Skin of body (tissue), 2 donors: ENCODE results near the gene FGGY. TPM values are rescaled to one million over a fixed set of nuclear protein-coding genes. Genes with fewer than 3 reads are reported as not detected.

Experiments used
- DNase-seq: peaks from one replicate; lab custom pipeline; 2025; lab: John Stamatoyannopoulos, UW
- total RNA-seq: library from RNA; depleted of rRNA; stranded (reverse); fragments of >200 nt; gene quantifications from one replicate; pipeline ENCODE4 v1.2.3, GENCODE V29; 2014

Gene FGGY
- total RNA-seq, 1 donor from 2014 or later, result 24.9 TPM

DNA sequence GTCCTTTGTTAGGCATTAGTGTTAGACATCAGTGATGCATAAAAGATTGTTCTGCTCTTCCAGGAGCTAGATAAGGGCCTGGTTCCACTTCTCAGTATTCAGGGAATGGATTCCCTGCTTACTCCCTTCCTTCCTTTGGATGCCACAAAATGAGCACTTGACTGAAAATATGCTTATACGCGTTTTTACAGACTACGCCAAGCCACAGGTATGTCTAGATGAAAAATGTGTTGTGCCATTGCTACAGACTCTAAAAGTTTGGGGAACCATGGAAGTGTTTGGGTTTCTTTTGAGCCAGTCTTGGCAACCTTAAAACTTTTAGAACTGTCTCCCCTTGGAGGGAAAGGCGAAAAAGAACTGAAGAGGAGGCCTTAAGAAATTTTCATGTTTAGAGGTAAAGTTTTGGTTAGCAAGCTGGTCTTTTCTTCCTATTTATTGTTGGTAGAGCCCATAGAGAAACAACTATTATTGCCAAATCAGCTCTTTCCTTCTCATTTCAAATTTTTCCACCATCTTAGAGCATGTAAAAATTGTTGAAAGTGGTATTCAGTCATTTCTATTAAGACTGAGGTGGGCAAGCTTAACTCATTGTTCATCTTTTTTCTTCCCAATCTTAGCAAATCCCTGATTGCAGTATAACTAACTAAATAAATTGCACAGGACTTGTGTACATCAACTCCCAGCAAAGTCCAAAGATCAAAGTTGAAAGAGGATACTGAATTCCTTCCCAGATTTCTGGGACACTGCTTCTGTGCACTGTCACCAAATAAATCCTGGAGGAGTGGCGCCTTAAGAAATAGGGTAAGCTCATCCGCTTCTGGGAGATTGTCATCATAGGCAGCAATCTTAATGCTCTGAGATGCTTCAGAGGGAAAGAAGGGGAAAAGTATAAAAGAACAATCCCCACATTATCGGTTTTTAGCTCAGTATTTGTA, 18.9 kb downstream of the FGGY start:
- DNase-seq, result no peak

DNA sequence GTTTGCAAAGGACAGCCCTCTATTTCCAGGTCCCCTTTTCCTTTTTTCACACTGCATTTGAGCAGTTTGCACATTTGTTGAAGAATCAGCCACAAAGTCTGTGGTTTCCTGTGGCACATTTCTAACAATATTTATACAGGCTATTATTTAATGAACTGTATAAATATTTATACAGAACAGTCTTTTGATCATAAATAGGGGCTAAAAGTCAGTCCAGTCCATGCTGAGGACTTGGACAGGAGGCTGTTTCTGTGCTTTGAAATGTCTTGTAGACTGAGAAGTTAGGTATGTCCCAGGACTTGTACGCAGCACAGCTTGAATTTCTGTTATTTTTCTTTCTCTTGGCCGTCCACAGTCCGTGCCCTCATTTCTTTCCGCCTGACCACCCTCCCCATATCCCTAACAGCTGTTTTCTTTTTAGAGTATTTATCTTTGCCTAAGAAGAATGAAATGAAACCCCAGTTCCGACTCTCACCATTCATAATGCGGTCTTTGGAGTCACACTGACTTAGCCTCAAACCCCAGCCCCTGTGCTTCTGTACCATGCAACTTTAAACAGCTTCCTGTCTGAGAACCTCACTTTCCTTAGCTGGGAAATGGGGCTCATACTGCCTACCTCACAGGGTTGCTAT, 19.7 kb downstream of the FGGY start:
- DNase-seq, result no peak

DNA sequence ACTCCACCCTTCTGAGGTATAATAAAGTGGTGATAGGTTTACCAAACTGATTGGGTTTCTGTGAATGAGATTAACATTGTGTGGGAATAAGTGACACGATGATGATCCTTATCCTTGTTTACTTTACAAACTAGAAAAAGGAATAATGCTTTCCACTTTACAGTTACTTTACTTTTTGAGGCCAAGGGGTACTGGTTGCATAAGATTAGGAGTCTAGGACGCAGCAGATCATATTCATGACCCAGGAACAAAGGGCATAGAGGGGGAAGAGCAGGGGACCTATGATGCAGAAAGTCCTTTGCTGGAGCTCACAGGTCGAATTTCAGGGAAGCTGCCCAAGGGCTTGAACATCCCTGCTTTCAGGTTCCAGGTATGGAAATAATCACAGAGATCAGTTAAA, 20.4 kb downstream of the FGGY start:
- no peak for DNase-seq

DNA sequence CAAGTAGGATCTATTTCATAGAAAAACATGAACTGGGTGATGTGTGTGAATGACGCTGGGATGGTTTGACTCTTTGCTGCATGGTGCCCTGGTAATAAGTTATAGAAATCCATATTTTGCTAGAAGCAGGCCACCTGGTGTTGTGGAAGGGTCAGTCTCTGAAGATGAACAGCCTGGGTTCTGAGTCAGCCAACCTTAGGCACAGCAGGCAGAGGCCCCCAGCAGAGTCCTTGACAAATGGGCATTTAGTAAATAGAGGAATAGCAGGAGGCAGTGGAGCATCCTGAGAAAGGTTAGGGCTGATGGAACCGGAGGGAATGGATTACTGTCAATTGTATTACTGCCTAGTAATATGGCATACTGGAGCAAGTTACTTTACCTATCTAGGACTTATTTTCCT, 20.9 kb downstream of the FGGY start:
- DNase-seq, result no peak

DNA sequence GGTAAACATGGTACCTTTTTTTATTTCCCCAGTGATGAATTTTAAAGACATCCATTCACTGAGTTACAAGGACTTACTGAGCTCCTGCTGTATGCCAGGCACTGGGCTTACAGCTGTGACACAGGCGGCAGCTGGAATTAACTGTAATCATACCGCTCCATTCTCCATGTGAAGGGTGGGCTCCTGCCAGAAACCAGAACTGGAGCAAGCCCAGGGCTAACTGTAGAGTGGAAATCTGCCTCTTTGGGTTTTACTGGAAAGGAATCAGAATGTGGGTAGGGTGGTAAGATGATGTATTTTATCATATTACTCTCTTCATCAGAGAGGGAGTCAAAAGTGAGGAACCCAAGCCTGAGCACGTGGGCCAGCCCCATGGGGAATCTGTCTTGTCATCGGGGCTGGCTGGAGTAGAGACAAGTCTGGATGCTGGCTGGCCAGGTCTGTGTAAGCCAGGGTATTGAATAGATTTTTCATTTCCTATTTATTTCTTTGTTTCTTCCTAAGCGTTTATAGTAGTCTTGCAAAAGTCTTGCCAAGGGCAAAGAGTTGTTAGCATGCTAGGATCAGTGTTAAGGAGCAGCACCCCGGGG, 21.5 kb downstream of the FGGY start:
- DNase-seq, result no peak

DNA sequence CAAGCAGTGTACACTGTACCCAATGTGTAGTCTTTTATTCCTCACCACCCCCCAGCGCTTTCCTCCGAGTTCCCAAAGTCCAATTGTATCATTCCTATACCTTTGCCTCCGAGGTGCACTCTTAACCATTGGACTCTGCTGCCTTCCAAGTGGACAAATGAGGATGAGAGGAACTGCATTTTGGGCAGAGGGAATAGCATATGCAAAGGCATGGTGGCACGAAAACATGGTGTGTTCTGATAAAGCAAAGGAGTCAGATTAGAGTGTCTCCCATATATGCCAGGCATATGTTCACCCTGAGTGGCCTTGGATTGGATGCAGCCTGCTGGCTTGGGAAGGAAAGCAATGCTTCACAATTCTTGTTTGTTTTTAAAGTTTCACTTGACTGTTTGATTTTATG, 25.5 kb downstream of the FGGY start:
- DNase-seq, result no peak

DNA sequence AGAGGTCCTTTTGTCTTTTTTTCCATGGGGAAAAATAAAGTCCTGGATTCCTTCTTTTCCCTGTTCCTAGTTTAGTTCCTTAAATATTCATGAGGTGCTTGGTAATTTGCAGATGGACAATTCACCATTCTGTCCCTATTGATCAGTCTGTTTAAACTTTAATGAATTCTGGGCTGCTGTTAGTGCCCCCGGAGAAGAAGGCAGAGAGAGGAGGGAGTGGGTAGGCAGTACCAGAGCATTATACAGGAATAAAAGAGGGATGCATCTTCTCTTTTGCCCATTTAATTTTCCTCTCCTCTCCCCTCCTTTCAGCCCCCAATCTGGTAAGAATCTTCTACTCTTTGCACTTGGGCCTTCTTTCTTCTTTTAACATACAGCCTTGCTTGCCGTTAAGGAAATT, 25.9 kb downstream of the FGGY start:
- no peak for DNase-seq

DNA sequence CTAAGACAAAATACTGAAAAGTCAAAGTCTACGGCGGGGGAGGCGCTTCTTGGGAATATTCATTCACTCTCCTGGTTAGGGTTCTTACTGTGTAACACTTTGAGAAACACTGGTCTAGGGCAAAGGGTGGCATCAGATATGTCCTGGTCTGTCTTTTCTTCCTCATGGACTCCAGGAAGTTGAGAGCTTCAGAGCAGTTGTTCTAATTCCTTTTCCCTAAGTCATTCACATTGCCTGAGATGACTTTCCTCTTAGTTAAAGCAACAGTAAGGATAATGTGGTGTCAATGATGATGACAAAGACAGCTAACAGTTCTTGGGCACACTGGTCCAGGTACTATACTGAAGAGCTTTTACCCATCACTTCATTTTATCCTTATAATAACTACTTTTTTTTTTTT, 27.0 kb downstream of the FGGY start:
- DNase-seq, result no peak

DNA sequence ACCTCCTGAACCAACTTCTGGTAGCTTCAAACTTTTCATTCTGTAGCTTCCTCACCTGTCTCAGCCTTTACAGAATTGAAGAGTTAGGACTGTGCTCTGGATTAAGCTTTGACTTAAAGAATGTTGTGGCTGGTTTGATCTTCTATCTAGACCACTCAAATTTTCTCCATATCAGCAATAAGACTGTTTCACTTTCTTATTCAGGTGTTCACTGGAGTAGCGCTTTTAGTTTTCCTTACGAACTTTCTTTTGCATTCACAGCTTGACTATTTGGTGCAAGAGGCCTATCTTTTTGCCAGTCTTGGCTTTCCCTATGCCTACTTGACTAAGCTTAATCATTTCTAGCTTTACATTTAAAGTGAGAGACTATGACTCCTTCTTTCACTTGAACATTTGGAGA, 31.5 kb downstream of the FGGY start:
- no peak for DNase-seq

DNA sequence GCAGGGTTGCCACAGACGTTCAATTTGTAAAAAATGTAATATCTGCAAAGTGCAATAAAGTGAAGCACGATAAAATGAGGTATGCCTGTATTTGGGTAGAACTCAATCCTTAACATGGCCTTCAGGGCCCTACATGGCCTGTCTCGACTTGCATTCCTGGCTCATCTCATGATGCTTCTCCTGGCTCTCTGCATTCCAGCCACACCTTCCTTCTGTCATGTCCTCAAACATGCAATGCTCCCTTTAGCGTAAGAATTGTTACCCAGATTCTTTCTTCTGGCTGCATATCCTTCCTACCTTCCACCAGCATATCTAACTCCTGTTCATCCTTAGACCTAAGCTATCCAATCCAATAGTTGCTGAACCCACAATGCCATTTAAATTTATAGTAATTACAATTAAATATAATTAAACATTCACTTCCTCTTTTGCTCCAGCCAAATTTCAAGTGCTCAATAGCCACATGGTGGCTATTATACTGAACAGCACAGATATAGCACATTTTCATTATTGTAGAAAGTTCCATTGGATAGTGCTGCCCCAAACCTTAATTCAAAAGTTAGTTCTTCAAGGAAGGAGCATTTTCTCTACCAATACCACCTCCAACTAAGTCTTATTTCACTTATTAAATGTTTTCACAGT, 32.6 kb downstream of the FGGY start:
- DNase-seq, result no peak

DNA sequence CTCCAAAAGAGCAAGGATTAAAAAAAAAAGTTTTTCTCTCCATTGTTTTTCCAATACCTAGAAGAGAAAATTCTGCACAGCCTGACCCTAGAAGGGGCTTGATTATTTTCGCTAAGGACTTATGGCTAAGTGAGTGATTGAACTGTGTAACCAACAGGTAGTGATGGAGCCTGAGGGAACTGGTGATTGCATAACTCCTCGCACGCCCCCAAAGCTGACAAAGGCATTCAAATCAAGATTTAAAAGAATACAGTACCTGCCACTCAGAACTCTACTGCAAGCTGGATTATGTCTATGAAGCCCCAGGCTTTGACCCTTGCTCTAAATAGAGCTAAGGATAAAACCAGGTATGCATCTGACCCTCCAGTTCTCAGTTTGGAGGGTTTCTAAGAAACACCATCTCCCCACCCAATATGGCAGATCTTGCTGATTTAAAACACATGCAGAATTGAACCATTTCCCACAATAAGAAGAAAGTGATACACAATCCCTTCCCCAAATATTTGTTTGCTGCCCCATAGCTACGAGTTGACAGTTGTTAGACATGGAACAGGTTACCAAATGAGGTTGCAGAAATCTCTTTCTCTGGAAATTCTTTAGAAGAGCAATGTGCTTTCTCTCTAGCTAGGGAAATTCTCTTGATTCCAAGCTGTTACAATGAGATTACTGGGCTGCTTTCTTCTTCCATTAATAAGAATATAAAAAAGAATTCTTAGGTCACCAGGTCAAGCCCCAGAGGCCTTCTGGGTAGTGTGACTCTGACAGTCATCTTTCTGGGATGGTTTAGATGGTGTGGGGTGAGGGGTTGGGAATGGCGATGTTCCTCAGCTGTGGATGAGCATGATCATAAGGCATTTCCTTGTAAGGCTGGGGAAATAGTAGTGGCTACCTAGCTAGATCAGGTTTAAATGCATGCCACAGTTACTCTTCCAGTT, 35.1 kb downstream of the FGGY start:
- DNase-seq, result no peak

DNA sequence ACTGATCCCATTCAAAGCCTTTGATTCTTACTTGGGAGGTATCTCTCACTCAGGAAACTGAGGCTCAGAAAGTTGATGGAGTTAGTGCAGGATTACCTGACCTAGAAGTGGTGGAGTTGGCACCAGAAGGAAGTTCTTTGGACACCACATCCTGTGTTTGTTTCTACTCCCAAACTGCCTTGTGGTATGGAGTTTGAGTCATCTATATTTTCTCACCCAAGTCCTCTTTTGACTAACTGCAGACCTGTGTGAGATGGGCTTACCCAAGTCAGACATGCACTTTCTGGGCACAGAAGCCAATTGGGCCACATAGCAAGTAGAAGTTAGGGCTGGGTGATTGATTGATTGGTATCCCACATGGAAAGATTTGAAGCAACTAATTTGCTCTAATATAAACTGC, 36.1 kb downstream of the FGGY start:
- DNase-seq, result no peak

DNA sequence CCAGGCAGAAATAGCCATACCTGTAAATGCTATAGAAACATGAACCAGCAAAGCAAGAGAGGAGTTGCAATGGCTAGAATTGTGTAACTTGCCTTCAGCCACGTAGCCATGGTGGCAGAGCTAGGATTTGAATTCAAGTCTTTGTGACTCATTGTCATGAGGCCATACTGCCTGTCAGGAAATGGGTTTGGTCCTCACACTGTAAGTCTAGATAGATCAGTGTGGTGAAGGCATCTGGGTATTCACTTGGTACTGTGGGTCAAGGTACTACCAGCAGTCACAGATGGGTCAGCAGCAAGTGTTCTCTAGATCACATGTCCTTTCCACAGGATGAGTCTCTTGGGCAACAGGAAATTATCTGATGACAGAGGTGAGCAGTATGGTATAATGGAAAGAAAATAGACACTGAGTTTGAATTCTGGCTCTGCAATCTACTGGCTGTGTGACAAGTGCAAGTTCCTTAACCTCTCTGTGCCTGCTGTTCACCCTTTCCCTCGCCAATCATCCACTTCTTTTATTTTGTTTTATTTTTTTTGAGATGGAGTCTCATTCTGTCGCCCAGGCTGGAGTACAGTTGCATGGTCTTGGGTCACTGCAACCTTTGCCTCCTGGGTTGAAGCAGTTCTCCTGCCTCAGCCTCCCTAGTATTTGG, 36.9 kb downstream of the FGGY start:
- no peak for DNase-seq

DNA sequence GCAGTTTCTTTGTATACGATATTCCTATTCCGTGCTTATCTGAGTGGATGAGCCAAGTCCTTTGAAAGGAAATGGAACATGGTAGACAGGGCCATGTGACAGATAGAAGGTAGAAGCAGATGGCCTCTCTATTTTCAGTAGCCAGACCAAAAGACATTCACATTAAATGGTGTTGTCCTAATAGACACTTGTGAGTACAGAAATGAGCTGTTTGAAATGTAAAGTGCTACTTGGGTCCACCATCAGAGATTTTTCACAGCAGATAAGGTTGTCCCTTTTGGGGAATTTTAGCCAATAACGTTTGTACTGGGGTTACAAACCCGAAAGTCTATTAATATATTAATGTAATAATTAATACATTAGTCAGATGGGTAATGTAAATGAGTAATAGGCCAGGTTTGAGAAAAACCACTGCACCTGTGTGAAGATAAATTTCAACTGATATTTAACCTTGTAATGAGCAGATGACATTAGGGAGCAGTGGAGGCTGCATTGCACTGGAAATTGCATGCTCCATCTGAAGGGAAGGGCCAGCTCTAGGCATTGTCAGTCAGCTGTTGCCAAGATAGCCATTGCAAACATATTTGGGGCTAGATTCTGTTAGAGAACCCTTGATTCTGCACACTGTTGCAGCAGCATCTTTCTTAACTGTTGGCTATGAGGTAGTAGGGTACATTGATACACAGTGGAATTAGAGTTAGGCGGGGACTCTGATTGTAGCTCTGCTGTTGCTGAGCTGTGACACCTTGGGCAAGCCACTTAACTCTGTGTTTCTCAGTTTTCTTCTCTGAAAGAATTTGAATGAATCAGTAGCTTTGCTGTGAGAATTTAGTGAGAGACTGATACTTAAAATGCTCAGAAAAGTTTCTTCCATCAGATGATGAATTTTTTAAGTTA, 43.8 kb downstream of the FGGY start:
- no peak for DNase-seq

DNA sequence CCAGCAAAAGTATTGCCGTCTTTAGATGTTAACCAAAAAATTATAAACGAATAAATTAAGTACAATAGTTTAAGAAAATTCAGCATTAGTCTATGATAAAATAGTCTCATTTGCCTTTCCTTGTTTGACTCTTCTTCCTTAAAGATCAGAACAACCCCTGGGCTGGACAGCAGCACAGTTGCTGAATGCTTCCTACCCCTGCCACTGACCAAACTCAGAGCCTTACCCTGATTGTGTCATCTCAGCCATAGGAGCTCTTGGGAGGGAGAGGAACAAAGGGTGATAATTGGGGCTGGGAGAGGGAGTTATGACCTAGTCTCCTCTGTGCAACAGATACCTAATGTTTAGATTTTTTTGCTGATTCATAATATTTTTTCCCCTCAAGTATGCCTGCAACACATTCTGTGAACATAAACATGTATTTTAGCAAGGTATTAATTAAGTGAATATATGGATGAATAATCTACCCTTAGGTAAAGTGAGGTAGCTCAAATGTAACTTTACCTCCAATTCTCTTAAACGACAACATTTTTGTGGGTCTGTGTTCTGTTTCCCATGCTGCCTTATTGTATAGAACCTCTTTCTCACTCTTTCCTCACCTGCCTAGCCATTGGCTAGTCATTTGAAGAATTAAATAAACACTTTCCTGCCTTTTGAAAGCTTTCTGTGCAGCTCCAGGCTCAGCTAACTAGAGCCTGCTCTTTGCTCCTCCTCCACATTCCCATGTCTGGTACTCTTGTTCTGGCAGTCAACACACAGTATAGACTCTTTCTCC, 46.1 kb downstream of the FGGY start:
- no peak for DNase-seq

DNA sequence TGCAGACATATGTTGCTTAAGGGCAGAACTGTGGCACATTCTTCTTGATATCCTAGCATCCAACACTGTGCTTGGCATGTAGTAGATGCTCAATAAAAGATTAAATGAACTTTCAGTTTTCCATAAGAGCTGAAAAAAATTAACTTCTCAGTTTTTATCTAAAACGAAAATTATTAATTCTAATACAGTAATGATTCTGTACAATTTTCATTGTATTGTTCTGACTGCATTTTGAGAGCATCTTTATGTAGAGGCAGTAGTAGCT, 46.6 kb downstream of the FGGY start:
- no peak for DNase-seq

DNA sequence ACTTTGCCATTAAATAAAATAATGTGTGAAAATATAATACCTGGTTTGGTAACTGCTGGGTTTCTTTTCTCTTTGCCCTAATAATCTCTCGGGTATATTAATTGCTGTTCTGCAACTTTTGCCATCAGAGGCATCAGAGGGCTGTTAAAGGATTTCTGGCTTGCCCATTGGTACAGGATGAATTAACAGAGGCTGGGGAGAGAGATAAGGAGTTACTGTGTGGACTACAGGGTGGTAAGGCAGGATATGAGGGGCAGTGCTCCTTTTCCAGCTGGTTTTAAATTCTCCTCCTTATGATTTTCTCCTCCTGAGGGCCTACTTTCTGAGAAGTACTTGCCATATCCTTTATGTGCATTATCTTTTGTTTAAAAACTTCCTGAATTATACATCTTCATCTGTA, 48.3 kb downstream of the FGGY start:
- DNase-seq, result no peak

DNA sequence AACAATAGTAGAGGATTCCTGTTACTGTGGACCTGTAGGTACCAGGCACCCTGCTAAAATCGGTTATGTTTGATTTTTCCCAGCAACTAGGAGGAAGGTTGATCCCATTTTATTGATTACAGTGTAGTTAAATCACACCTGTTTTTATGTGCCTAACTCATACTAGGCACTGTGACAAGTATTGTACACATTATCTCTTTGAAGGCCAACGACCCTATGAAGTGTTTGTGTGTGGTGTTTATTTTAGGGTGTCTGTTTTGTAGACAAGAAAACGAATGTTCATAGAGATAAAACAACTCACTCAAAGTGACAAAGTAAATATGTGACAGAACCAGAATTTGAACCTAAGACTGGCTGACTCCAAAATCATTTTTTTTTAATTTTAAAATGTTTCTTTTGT, 49.5 kb downstream of the FGGY start:
- no peak for DNase-seq

DNA sequence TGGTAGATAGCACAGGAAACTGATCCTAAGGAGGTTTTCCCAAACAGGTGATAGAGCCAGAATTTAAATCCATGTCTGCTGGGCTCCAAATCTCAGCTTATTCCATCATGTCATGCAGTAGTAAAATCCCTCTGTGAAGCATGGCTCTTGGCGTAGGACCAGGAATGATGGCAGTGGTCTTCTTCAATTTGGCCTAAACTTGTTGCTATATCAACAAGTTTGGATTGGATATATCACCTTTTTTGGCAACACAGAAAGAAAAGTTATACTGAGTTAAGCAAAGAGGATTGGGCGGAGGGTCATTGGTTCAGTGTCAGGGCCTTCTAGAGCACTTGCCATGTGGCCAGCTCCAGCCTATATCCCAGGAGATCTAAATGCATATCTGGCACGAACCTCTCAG, 52.2 kb downstream of the FGGY start:
- DNase-seq, result no peak
